Stimulated activated CD4-positive, alpha-beta T cell treated with anti-CD3 and anti-CD28 coated beads, TNF-alpha, amount 100 ng/mL, for 24 hours (primary cell): ENCODE data around the gene XPR1.
"Not testable (repeated sequence)": the region's sequence is repeated elsewhere in the genome, so short reads cannot be mapped to it uniquely, and the experiment has no call there.

Experiments
- DNase-seq, 3 experiments: peaks; one replicate each; pipeline ENCODE4 v3.0.0-alpha.2; 2020; ENCODE audit warnings: low read depth in 3 of 3

The XPR1 gene

GRCh38 chr1:180722586-180722985 lies 90.8 kb downstream of the XPR1 start:
- DNase-seq: no peak

- no peak for DNase-seq
These were observed 92.2 kb downstream of the XPR1 start for GRCh38 chr1:180724055-180724454.

- DNase-seq: not testable (repeated sequence)
These were observed 94.2 kb downstream of the XPR1 start for GRCh38 chr1:180726024-180726423.

- DNase-seq: not testable (repeated sequence)
These were observed 95.9 kb downstream of the XPR1 start for GRCh38 chr1:180727751-180728150.

GRCh38 chr1:180728472-180729106 lies 96.8 kb downstream of the XPR1 start:
- DNase-seq: no peak

GRCh38 chr1:180731131-180731530 lies 99.3 kb downstream of the XPR1 start:
- no peak for DNase-seq

GRCh38 chr1:180732866-180733265 lies 101.0 kb downstream of the XPR1 start:
- no peak for DNase-seq

GRCh38 chr1:180734366-180734765 lies 102.5 kb downstream of the XPR1 start:
- no peak for DNase-seq

- no peak for DNase-seq
These were observed 110.8 kb downstream of the XPR1 start for GRCh38 chr1:180742663-180743062.

- no peak for DNase-seq
These were observed 112.0 kb downstream of the XPR1 start for GRCh38 chr1:180743868-180744267.

- DNase-seq: no peak
These were observed 113.3 kb downstream of the XPR1 start for GRCh38 chr1:180745098-180745497.

- DNase-seq: no peak
These were observed 120.1 kb downstream of the XPR1 start for GRCh38 chr1:180751921-180752320.

GRCh38 chr1:180754453-180754852 lies 122.6 kb downstream of the XPR1 start:
- no peak for DNase-seq

- no peak for DNase-seq
These were observed 125.8 kb downstream of the XPR1 start for GRCh38 chr1:180757657-180758056.

- DNase-seq: no peak
These were observed 131.0 kb downstream of the XPR1 start for GRCh38 chr1:180762796-180763195.

- DNase-seq: no peak
These were observed 133.3 kb downstream of the XPR1 start for GRCh38 chr1:180765151-180765550.

GRCh38 chr1:180769889-180770288 lies 138.1 kb downstream of the XPR1 start:
- no peak for DNase-seq

GRCh38 chr1:180773210-180773865 lies 141.5 kb downstream of the XPR1 start:
- no peak for DNase-seq

GRCh38 chr1:180775801-180776200 lies 144.0 kb downstream of the XPR1 start:
- DNase-seq: no peak

- no peak for DNase-seq
These were observed 145.4 kb downstream of the XPR1 start for GRCh38 chr1:180777072-180777689.

- no peak for DNase-seq
These were observed 147.1 kb downstream of the XPR1 start for GRCh38 chr1:180778782-180779398.

- no peak for DNase-seq
These were observed 147.8 kb downstream of the XPR1 start for GRCh38 chr1:180779584-180779983.

- no peak for DNase-seq
These were observed 149.9 kb downstream of the XPR1 start for GRCh38 chr1:180781718-180782117.
